Neutrophil (primary cell): ENCODE measurements around the gene CCL24.
"Not testable (repeated sequence)": the region's sequence is repeated elsewhere in the genome, so short reads cannot be mapped to it uniquely, and the experiment has no call there.

Source experiments
- H3K27ac ChIP-seq: fragments of 200-600 bp; sonication (generic); 2 replicates; pipeline ENCODE4 v1.5.1; 2016; ENCODE audit warnings: mild to moderate bottlenecking, moderate library complexity
- H3K27me3 ChIP-seq: fragments of 200-600 bp; sonication (generic); 2 replicates; pipeline ENCODE4 v1.6.0; 2016; ENCODE audit warnings: mild to moderate bottlenecking
- H3K36me3 ChIP-seq: fragments of 200-600 bp; sonication (generic); 2 replicates; pipeline ENCODE4 v1.5.1; 2017
- H3K4me1 ChIP-seq, 2 experiments: fragments of 200-600 bp in 1 of 2; sonication (generic) in 1 of 2; 1 replicate in 1 of 2; 2 replicates in 1 of 2; pipeline versions ENCODE4 v1.5.1 to v1.6.1; 2013 to 2016; ENCODE audit warnings: low read depth in 1 of 2, low read length in 1 of 2, mild to moderate bottlenecking in 1 of 2, moderate library complexity in 1 of 2; ENCODE audit not compliant: control insufficient read depth in 1 of 2, insufficient read depth in 1 of 2
- H3K4me3 ChIP-seq, 2 experiments: fragments of 200-600 bp in 1 of 2; sonication (generic) in 1 of 2; 1 replicate in 1 of 2; 2 replicates in 1 of 2; pipeline ENCODE4 v1.5.1; 2013 to 2016; ENCODE audit warnings: low read depth in 1 of 2, low read length in 1 of 2, mild to moderate bottlenecking in 1 of 2, moderate library complexity in 1 of 2
- H3K9me3 ChIP-seq: fragments of 200-600 bp; sonication (generic); 2 replicates; pipeline ENCODE4 v1.5.1; 2016
- TF ChIP-seq, protein P1 (sequence below): fragments of 200-600 bp; sonication (generic); IDR thresholded peaks from 2 replicates; pipeline ENCODE4 v1.5.1; 2016; ENCODE audit warnings: antibody characterized with exemption

CCL24 gene

DNA sequence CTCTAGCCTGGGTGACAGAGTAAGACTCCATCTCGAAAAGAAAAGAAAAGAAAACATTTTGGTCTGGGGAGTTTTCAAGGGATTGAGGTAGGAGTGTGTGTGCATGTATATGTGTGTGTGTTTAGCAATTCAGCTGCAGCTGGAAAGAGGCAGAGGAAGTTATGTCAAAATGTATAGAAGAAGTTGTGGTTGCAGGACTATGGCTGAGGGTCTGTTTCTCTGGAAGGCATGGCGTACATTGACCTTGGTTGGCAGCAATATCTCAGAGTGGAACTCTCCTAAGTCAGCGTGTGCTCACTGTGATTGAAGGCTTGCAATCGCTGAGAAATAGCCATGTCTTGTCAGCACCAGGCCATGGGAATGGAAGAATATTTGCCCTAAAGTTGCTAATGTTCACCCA lies 36.6 kb upstream of the CCL24 start:
- H3K4me3 ChIP-seq, result no peak overlapping the region
- peaks cover 14 to 15% of the 10 kb centered on the region in 2 experiments for H3K4me1 ChIP-seq
- H3K36me3 ChIP-seq, result no peaks in the 10 kb centered on the region
- H3K27ac ChIP-seq, result peak overlapping the region; percentile 43
- TF ChIP-seq, protein P1, sequence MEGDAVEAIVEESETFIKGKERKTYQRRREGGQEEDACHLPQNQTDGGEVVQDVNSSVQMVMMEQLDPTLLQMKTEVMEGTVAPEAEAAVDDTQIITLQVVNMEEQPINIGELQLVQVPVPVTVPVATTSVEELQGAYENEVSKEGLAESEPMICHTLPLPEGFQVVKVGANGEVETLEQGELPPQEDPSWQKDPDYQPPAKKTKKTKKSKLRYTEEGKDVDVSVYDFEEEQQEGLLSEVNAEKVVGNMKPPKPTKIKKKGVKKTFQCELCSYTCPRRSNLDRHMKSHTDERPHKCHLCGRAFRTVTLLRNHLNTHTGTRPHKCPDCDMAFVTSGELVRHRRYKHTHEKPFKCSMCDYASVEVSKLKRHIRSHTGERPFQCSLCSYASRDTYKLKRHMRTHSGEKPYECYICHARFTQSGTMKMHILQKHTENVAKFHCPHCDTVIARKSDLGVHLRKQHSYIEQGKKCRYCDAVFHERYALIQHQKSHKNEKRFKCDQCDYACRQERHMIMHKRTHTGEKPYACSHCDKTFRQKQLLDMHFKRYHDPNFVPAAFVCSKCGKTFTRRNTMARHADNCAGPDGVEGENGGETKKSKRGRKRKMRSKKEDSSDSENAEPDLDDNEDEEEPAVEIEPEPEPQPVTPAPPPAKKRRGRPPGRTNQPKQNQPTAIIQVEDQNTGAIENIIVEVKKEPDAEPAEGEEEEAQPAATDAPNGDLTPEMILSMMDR, result no peak
- H3K9me3 ChIP-seq, result no peaks in the 10 kb centered on the region
- H3K27me3 ChIP-seq, result no peaks in the 10 kb centered on the region

DNA sequence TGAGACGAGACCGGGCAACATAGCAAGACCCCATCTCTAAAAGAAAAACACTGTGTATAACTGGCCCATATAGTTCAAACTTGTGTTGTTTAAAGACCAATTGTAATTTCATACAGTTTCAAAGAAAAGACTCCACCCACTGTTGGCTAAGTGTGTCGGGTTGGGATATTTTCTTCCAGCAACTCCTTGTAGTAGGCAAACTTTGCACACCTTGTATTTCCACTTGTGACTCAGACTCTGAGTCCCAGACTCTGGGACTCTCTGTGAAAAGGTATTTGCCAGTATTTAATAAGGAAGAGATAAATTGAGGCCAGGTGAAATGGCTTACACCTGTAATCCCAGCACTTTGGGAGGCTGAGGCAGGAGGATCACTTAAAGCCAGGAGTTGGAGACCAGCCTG lies 36.0 kb upstream of the CCL24 start:
- Histone ChIP-seq H3K36me3 (no peaks in the 10 kb centered on the region), H3K4me3 (no peak overlapping the region), H3K27ac (no peak overlapping the region), H3K9me3 (no peaks in the 10 kb centered on the region), H3K4me1 (peaks cover 14 to 15% of the 10 kb centered on the region in 2 experiments), H3K27me3 (no peaks in the 10 kb centered on the region)
- TF ChIP-seq, protein P1, result no peak

DNA sequence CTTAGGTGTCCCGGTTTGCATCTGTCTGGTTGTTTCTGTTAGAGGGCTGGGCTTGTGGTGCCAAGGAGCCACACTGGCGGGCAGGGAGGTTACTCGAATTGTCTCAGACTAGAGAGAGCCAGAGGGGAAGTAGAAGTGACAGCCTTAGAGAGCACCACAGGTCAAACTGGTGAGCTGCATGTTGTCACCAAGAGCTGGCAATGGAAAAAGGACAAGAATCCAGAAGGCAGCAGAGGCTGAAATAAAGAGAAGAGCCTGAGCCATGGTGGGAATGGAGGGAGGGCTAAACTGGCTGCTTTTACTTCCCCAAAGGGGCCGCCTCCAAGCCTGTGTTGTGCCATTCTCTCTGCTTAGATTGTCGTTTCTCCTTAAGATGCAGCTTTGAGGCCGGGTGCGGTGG lies 34.1 kb upstream of the CCL24 start:
- peaks cover 14 to 15% of the 10 kb centered on the region in 2 experiments for H3K4me1 ChIP-seq
- H3K9me3 ChIP-seq, result no peaks in the 10 kb centered on the region
- no peaks in the 10 kb centered on the region for H3K27me3 ChIP-seq
- no peak overlapping the region for H3K4me3 ChIP-seq
- no peaks in the 10 kb centered on the region for H3K36me3 ChIP-seq
- TF ChIP-seq, protein P1, result no peak
- H3K27ac ChIP-seq, result no peak overlapping the region

DNA sequence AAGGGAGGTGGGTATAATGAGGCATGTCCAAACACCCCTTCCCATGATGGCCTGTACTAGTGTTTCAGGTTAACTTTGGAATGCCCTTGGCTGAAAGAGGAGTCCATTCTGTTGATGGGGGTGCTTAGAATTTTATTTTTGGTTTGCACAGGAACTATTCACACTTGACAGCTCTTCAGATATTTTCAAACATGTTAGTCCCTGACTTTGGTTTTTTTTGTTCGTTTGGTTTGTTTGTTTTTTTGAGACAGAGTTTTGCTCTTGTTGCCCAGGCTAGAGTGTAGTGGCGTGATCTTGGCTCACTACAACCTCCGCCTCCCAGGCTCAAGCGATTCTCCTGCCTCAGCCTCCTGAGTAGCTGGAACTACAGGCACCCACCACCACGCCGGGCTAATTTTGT lies 31.5 kb upstream of the CCL24 start:
- H3K36me3 ChIP-seq, H3K4me1 ChIP-seq, H3K27ac ChIP-seq, H3K4me3 ChIP-seq, H3K9me3 ChIP-seq, H3K27me3 ChIP-seq: not testable (repeated sequence)

DNA sequence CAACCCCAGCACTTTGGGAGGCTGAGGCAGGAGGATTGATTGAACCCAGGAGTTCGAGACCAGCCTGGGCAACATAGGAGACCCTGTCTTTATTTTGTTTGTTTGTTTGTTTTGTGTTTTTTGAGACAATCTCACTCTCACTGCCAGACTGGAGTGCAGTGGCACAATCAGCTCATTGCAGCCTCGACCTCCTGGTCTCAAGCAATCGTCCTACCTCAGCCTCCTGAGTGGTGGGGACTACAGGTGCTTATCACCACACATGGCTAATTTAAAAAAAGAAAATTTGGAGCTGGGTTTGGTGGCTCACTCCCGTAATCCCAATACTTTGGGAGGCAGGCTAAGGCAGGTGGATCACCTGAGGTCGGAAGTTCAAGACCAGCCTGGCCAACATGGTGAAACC lies 30.6 kb upstream of the CCL24 start:
- Histone ChIP-seq H3K4me3 (no peak overlapping the region), H3K4me1 (no peaks in the 10 kb centered on the region), H3K27ac (no peak overlapping the region), H3K9me3 (no peaks in the 10 kb centered on the region), H3K36me3 (no peaks in the 10 kb centered on the region), H3K27me3 (no peaks in the 10 kb centered on the region)
- TF ChIP-seq, protein P1, result no peak

DNA sequence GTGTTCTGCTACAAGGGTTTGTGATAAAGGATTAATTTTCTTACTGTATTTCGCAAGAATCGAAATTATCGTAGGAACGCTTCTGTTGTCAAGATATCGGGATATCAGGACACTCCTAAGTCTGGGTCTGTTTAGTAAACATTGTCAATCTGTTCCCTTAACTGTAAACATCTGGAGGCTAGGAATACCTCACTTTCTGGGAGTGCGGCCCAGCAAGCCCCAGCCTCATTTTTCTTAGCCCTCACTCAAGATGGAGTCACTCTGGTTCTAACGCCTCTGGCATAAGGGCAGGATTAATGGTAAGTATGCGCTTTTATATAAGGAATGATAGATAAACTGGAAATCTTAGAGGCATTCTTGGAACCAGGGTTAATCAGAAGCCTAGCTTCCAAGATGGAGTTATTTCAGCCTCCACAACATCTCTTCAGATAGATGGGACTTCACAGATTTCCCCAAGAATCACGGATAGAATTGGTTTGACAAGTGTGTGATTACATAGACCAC lies 30.1 kb upstream of the CCL24 start:
- Histone ChIP-seq H3K27me3 (no peaks in the 10 kb centered on the region), H3K27ac (no peak overlapping the region), H3K4me1 (no peaks in the 10 kb centered on the region), H3K36me3 (no peaks in the 10 kb centered on the region), H3K4me3 (no peak overlapping the region), H3K9me3 (no peaks in the 10 kb centered on the region)
- TF ChIP-seq, protein P1, result no peak
